ENCODE results near the gene IMMP2L. TPM values are rescaled to one million over a fixed set of nuclear protein-coding genes. Genes with fewer than 3 reads are reported as not detected.

IMMP2L gene
- total and polyA plus RNA-seq, 2 of the 8 experiments (the other 6 are each of a cell fraction or from before 2014, with no cell fraction given): 2.3 to 10.1 TPM

GRCh38 chr7:111076205-111076604, 486.1 kb downstream of the IMMP2L start (continued):
- TF ChIP-seq CHD7 (IDR thresholded peaks at IDR 0.05; ENCODE audit: insufficient replicate concordance, low read length) (no peak), SP2 (IDR thresholded peaks at IDR 0.05; ENCODE audit: low read length) (no peak), SP4 (IDR thresholded peaks at IDR 0.05; ENCODE audit: low read length) (no peak), ATF2 (IDR thresholded peaks at IDR 0.05; ENCODE audit: low read length) (no peak), BRCA1 (IDR thresholded peaks at IDR 0.05; ENCODE audit: low read depth, low read length) (no peak), JUND (IDR thresholded peaks at IDR 0.05; ENCODE audit: low read length) (no peak), FOSL1 (IDR thresholded peaks at IDR 0.05; ENCODE audit: insufficient read depth, low read depth, low read length) (no peak), EGR1 (IDR thresholded peaks at IDR 0.05; ENCODE audit: borderline replicate concordance, low read depth, low read length) (no peak), TEAD4 (IDR thresholded peaks at IDR 0.05; ENCODE audit: low read depth, low read length) (no peak), NRF1 (IDR thresholded peaks at IDR 0.05; ENCODE audit: low read depth, low read length) (no peak), SUZ12 (IDR thresholded peaks at IDR 0.05; ENCODE audit: low read length) (no peak)

Data from H1 (cell line).